ENCODE measurements around the gene BLTP2.

Gene BLTP2

DNA sequence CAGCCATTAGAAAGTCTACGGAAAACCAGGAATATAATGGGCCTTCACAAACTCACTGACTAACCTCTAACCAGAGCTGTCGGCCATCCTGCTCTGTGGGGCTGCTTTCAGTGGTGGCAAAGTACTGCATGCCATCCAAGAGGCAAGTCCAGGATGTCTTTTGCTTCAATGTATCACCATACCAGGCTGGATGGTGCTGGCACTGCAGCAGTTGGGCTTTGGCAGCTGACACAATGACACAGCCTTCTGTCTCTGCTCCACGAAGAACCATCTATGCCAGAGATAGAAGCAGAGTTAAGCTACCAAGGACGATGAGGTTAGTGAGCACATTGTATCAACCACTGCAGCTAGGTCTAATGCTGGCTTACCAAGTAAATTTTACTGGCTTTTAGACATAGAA, 21.3 kb downstream of the BLTP2 start:
- no peaks in the 10 kb centered on the region for H3K4me1 ChIP-seq (ENCODE audit: control insufficient read depth, insufficient read depth, low read length)
- no peak overlapping the region for H3K4me3 ChIP-seq (ENCODE audit: insufficient read depth, low read depth, low read length)
- H3K27me3 ChIP-seq (ENCODE audit: control insufficient read depth, insufficient read depth, low read length, poor library complexity, severe bottlenecking), result no peaks in the 10 kb centered on the region
- peaks cover 67% of the 10 kb centered on the region for H3K36me3 ChIP-seq (ENCODE audit: control insufficient read depth, insufficient read depth, low read length)
- no peak overlapping the region for H3K27ac ChIP-seq (ENCODE audit: insufficient read depth, low read depth, low read length, poor library complexity, severe bottlenecking)
- 95 to 96% methylated on average over 4 of the region's 4 CpGs for WGBS, 2 experiments
- no peaks in the 10 kb centered on the region for H3K9me3 ChIP-seq (ENCODE audit: control insufficient read depth, low read length)

DNA sequence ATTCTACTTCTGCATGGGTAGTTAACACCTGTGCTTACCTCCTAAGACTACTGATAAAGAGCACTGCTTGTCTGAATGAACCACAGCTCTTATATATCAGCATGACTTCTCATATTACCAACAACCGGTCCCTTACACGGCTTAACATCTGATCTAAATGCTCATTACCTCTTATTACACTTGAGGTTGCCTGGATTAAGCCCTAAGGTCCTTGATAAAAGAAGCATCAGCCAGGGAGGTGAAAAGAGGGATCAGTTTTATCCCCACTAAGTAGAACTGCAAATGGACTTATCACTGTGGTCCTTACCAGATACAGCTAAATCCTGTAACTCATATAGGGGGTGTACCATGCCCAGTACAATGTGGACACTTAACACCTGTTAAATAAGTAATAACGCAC, 22.8 kb downstream of the BLTP2 start:
- no peak overlapping the region for H3K4me3 ChIP-seq (ENCODE audit: insufficient read depth, low read depth, low read length)
- WGBS, 2 experiments, result 94 to 96% methylated on average over 2 to 3 of the region's 3 CpGs
- H3K27me3 ChIP-seq (ENCODE audit: control insufficient read depth, insufficient read depth, low read length, poor library complexity, severe bottlenecking), result no peaks in the 10 kb centered on the region
- no peaks in the 10 kb centered on the region for H3K9me3 ChIP-seq (ENCODE audit: control insufficient read depth, low read length)
- no peak overlapping the region for H3K27ac ChIP-seq (ENCODE audit: insufficient read depth, low read depth, low read length, poor library complexity, severe bottlenecking)
- no peaks in the 10 kb centered on the region for H3K4me1 ChIP-seq (ENCODE audit: control insufficient read depth, insufficient read depth, low read length)
- H3K36me3 ChIP-seq (ENCODE audit: control insufficient read depth, insufficient read depth, low read length), result peaks cover 68% of the 10 kb centered on the region

DNA sequence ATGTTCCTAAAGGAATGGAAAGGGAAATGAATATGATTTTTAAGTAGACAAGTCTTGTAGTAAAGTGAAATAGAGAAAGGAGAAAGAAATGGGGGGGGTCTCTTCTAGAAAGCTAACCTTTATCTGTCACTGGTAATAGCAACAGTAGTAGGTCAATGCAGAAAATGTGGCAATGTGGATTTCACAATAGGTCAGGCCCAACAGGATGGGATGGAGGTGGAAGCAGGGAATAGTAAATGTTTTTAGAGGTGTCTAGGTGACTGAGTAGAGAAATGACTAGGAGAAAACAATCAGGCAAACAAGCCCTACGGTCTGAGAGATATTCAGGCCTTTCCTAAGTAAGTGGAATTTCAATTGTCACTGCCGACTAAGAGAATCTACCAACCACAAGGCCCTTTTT, 24.9 kb downstream of the BLTP2 start:
- no peaks in the 10 kb centered on the region for H3K9me3 ChIP-seq (ENCODE audit: control insufficient read depth, low read length)
- no peak overlapping the region for H3K4me3 ChIP-seq (ENCODE audit: insufficient read depth, low read depth, low read length)
- no peak overlapping the region for H3K27ac ChIP-seq (ENCODE audit: insufficient read depth, low read depth, low read length, poor library complexity, severe bottlenecking)
- peaks cover 87% of the 10 kb centered on the region for H3K36me3 ChIP-seq (ENCODE audit: control insufficient read depth, insufficient read depth, low read length)
- no peaks in the 10 kb centered on the region for H3K27me3 ChIP-seq (ENCODE audit: control insufficient read depth, insufficient read depth, low read length, poor library complexity, severe bottlenecking)
- 92 to 95% methylated on average over 2 of the region's 2 CpGs for WGBS, 2 experiments
- no peaks in the 10 kb centered on the region for H3K4me1 ChIP-seq (ENCODE audit: control insufficient read depth, insufficient read depth, low read length)

DNA sequence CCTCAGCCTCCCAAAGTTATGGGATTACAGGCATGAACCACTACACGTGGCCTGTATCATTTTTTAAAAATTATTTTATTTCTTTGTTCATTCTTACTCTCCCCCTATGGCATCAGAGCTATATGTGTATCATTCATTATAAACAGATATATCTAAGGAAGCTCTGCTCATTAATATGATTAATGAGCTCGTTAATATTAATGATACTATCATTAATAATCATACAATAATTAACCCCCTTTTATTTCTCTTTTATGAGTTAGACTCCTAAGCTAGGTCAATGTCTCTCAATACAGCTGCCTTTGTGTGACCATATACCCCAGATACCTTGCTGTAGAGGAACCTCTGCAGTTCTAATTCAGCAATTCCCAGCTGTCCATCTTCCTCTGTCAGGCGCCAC, 26.5 kb downstream of the BLTP2 start:
- Histone ChIP-seq H3K36me3 (ENCODE audit: control insufficient read depth, insufficient read depth, low read length) (peaks cover 84% of the 10 kb centered on the region), H3K27ac (ENCODE audit: insufficient read depth, low read depth, low read length, poor library complexity, severe bottlenecking) (no peak overlapping the region), H3K9me3 (ENCODE audit: control insufficient read depth, low read length) (no peaks in the 10 kb centered on the region), H3K27me3 (ENCODE audit: control insufficient read depth, insufficient read depth, low read length, poor library complexity, severe bottlenecking) (no peaks in the 10 kb centered on the region), H3K4me1 (ENCODE audit: control insufficient read depth, insufficient read depth, low read length) (no peaks in the 10 kb centered on the region), H3K4me3 (ENCODE audit: insufficient read depth, low read depth, low read length) (no peak overlapping the region)
- 90 to 99% methylated on average over 2 of the region's 3 CpGs for WGBS, 2 experiments

DNA sequence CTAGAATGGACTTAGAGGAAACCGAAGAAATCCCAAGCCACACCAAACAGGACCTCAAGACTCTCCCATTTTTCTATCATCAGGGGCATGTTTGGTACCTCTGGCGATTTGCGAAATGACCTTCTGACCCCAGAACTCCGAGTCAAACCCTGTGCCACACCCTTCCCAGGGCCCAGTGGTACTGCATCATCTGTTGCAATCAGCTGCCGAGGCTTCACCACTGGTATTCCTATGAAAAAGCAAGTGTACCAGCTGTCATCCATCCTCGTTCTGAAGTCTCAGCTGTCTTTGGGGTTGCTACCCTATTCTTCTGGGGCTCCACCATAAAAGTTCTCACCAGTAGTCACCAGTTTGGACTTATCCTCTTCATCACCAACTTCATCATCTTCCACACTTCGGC, 28.7 kb downstream of the BLTP2 start:
- Histone ChIP-seq H3K4me1 (ENCODE audit: control insufficient read depth, insufficient read depth, low read length) (no peaks in the 10 kb centered on the region), H3K4me3 (ENCODE audit: insufficient read depth, low read depth, low read length) (no peak overlapping the region), H3K36me3 (ENCODE audit: control insufficient read depth, insufficient read depth, low read length) (peaks cover 63% of the 10 kb centered on the region), H3K9me3 (ENCODE audit: control insufficient read depth, low read length) (no peaks in the 10 kb centered on the region), H3K27me3 (ENCODE audit: control insufficient read depth, insufficient read depth, low read length, poor library complexity, severe bottlenecking) (no peaks in the 10 kb centered on the region), H3K27ac (ENCODE audit: insufficient read depth, low read depth, low read length, poor library complexity, severe bottlenecking) (no peak overlapping the region)
- 90 to 96% methylated on average over 7 of the region's 7 CpGs for WGBS, 2 experiments

DNA sequence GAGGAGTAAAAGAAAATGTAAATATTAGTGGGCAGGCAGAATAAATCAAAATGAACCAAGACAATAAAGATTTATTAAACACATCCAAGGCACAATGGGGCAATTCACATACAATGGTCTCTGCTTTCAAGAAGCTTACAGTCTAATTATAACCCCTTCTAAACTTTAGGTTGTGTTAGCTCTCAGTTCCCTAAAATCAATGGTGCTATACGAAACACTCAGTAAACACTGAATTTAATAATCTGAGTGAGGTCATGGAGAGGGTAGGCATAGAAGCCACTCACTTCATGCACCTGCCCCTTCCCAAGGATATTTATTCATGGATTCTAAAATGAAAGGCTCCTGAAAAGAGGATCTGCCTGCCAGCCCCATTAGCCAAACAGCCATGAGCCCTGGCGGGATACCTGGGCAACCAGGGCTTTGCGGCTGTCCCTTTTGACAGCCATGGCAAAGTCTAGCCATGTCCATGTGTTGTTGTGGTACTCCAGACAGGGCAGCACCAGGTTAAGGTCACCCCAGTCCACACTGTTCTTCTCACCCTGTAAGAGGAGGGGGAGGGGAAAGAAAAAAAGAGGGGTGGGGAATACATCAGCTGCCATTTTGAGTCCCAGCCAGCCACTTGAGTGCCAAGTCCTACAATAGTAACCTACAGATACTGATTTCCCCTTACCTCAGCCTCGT, 29.6 kb downstream of the BLTP2 start:
- 96 to 97% methylated on average over 3 to 4 of the region's 4 CpGs for WGBS, 2 experiments
- no peak overlapping the region for H3K27ac ChIP-seq (ENCODE audit: insufficient read depth, low read depth, low read length, poor library complexity, severe bottlenecking)
- H3K27me3 ChIP-seq (ENCODE audit: control insufficient read depth, insufficient read depth, low read length, poor library complexity, severe bottlenecking), result no peaks in the 10 kb centered on the region

DNA sequence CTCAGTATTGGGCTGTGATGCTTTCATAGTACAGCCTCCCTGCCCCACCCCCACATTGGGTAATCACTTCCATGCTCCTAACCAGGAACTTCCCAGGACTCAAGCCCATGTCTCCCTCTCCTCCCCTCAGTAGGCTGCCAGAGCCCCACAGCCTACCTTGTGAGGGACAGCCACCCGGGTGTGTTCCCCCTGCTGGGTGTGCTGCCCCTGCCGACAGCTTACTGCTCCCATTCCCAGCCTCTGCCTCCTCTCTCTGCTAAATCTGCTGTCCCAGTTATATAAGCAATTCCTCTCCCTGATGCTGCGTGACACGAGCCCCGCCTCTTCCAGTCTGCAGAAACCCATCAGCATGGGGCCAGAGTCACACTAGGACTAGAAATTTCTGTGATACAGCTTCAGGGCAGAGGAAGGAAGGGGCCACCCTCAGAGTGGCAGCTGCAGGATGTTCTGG, 31.0 kb downstream of the BLTP2 start, which contains the start of gene RSKR:
Gene RSKR, minus strand, starts transcription at position 255 of the 451 bp plus-strand sequence. Its CDS starts 24 bp downstream, at position 231.
- whole genome bisulfite sequencing, 2 experiments, result 89 to 91% methylated on average over 5 of the region's 5 CpGs
- H3K27ac ChIP-seq (ENCODE audit: insufficient read depth, low read depth, low read length, poor library complexity, severe bottlenecking), result no peak within 1 kb of the TSS

More for the DNA sequence above, 29.6 kb downstream of the BLTP2 start:
- H3K9me3 ChIP-seq (ENCODE audit: control insufficient read depth, low read length), result no peaks in the 10 kb centered on the region
- H3K4me1 ChIP-seq (ENCODE audit: control insufficient read depth, insufficient read depth, low read length), result no peaks in the 10 kb centered on the region
- peaks cover 54% of the 10 kb centered on the region for H3K36me3 ChIP-seq (ENCODE audit: control insufficient read depth, insufficient read depth, low read length)
- no peak overlapping the region for H3K4me3 ChIP-seq (ENCODE audit: insufficient read depth, low read depth, low read length)

DNA sequence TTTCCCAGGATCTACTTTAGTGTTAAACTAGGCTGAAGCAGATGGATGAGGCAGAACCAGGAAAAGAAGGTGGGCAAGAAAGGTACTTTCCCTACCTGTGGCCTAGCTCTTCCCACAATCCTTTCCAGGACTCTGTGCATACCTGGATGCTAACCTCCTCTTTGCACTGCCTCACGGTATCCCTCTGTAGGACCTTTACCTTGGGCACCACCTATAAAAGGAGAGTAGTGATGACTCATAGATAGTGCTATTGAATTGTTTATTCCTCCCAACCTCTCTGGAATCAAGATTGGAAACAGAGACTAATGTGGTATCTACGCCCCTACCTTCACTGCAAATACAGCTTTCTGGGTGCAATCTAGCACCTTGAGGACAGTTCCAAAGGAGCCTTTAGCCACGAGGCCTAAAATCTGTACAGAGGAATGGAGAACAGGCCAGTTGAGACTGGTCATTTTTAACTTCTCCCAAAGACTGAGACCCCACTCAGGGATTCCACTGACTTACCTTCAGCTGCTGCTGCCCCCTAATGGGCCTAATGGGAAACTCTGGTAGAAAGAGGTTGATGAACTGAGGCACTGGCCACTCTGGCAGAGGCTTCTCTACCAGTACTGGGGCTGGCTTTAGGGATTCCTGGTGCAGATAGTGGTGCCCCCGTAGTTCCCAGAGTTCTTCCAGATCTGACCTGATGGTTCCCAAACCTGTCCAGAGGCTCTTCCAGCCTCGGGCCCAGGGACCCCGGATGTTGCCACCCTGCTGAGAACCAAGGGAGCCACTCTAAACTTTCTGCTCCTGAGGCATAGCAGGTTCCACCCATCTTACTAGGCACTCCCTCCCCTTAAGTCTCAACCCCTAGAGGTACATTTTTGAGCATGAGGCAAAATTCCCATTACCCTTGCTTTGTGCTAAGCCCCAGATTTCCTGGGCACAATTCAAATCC, 31.8 kb downstream of the BLTP2 start:
- H3K27ac ChIP-seq (ENCODE audit: insufficient read depth, low read depth, low read length, poor library complexity, severe bottlenecking), result no peak overlapping the region
- H3K9me3 ChIP-seq (ENCODE audit: control insufficient read depth, low read length), result no peaks in the 10 kb centered on the region
- H3K36me3 ChIP-seq (ENCODE audit: control insufficient read depth, insufficient read depth, low read length), result peaks cover 35% of the 10 kb centered on the region
- no peaks in the 10 kb centered on the region for H3K4me1 ChIP-seq (ENCODE audit: control insufficient read depth, insufficient read depth, low read length)
- whole genome bisulfite sequencing, 2 experiments, result 87 to 90% methylated on average over 6 of the region's 6 CpGs
- H3K4me3 ChIP-seq (ENCODE audit: insufficient read depth, low read depth, low read length), result no peak overlapping the region
- H3K27me3 ChIP-seq (ENCODE audit: control insufficient read depth, insufficient read depth, low read length, poor library complexity, severe bottlenecking), result no peaks in the 10 kb centered on the region

More for the DNA sequence above, 31.0 kb downstream of the BLTP2 start, which contains the start of gene RSKR:
- Histone ChIP-seq H3K4me1 (ENCODE audit: control insufficient read depth, insufficient read depth, low read length) (no peaks in the 10 kb centered on the region), H3K36me3 (ENCODE audit: control insufficient read depth, insufficient read depth, low read length) (peaks cover 41% of the 10 kb centered on the region), H3K4me3 (ENCODE audit: insufficient read depth, low read depth, low read length) (no peak within 1 kb of the TSS), H3K9me3 (ENCODE audit: control insufficient read depth, low read length) (no peaks in the 10 kb centered on the region), H3K27me3 (ENCODE audit: control insufficient read depth, insufficient read depth, low read length, poor library complexity, severe bottlenecking) (no peaks in the 10 kb centered on the region)

DNA sequence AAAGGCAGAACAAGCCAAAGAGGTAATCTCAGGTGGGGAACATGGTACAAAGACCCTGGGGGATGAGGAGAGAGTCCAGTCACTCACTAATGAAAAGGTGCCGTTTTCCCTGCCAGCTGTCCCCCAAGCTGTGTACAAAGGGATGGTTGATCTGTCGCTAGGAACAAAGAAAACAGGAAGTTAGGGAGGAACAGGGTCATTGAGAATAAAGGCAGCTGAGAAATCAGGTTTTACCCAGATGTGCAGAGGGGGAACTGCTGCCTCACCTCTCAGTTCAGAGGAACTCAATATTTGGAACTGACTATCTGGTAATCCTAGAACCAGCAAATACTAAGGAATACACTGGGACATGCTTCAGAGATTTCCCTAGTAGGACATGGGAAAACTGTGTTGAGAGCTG, 32.4 kb downstream of the BLTP2 start:
- Histone ChIP-seq H3K9me3 (ENCODE audit: control insufficient read depth, low read length) (no peaks in the 10 kb centered on the region), H3K27me3 (ENCODE audit: control insufficient read depth, insufficient read depth, low read length, poor library complexity, severe bottlenecking) (no peaks in the 10 kb centered on the region), H3K36me3 (ENCODE audit: control insufficient read depth, insufficient read depth, low read length) (peaks cover 30% of the 10 kb centered on the region), H3K27ac (ENCODE audit: insufficient read depth, low read depth, low read length, poor library complexity, severe bottlenecking) (no peak overlapping the region), H3K4me3 (ENCODE audit: insufficient read depth, low read depth, low read length) (no peak overlapping the region), H3K4me1 (ENCODE audit: control insufficient read depth, insufficient read depth, low read length) (no peaks in the 10 kb centered on the region)
- 92 to 98% methylated on average over 2 of the region's 2 CpGs for WGBS, 2 experiments

DNA sequence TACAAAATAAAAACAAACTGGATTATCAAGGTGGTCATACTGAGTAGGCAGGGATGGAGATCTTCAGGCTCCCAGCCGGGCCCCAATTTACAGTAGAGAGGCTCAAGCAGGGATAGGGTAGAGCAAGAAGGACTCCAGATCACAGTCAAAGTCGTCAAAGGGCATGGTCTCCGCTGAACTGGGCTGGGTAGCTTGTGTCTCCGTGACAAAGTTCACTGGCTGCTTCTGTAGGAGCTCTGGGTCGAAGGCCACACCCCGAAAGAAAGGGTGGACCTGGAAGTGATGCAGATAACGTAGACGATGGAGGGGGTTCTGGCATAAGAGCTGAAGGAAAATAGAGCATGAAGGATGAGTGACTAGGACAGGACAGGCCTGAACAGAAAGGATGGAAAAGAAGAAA, 34.6 kb downstream of the BLTP2 start:
- 94 to 95% methylated on average over 8 of the region's 8 CpGs for WGBS, 2 experiments
- H3K4me3 ChIP-seq (ENCODE audit: insufficient read depth, low read depth, low read length), result no peak overlapping the region
- H3K27ac ChIP-seq (ENCODE audit: insufficient read depth, low read depth, low read length, poor library complexity, severe bottlenecking), result no peak overlapping the region
- peaks cover 17% of the 10 kb centered on the region for H3K36me3 ChIP-seq (ENCODE audit: control insufficient read depth, insufficient read depth, low read length)
- H3K27me3 ChIP-seq (ENCODE audit: control insufficient read depth, insufficient read depth, low read length, poor library complexity, severe bottlenecking), result no peaks in the 10 kb centered on the region
- H3K4me1 ChIP-seq (ENCODE audit: control insufficient read depth, insufficient read depth, low read length), result no peaks in the 10 kb centered on the region
- H3K9me3 ChIP-seq (ENCODE audit: control insufficient read depth, low read length), result no peaks in the 10 kb centered on the region

Data from ectodermal cell (in vitro differentiated cells).